NCI-H2081 (cell line): ENCODE data around the gene PRKCZ.
A peak's percentile ranks its signal among the peaks of the same experiment; 100 is the strongest.

Experiments
- DNase-seq, 2 experiments: peaks; one replicate each; lab custom pipeline; 2025; lab: John Stamatoyannopoulos, UW

The PRKCZ gene

DNA sequence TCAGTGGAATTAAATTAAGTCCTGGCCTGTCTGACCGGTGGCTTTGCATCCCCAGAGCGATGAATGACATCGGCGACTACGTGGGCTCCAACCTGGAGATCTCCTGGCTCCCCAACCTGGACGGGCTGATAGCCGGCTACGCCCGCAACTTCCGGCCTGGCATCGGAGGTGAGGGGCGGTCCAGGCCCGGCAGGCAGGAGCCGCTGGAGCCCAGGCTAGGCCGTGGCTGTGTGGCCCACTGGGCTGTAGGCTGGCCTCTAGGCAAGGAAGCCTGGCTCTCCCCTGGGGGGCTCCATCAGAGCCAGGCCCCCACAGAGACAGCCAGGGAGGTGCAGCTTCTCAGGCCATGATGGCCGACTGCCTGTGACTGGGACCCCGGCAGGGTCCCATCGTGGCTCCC lies 25.3 kb upstream of the PRKCZ start:
- DNase-seq, result no peak

- peak in 1 of 2 experiments; percentile 7 for DNase-seq
Measured at GRCh38 chr1:2025491-2025981, 24.7 kb upstream of the PRKCZ start.

GRCh38 chr1:2027961-2028583 lies 22.1 kb upstream of the PRKCZ start:
- DNase-seq, result no peak

DNA sequence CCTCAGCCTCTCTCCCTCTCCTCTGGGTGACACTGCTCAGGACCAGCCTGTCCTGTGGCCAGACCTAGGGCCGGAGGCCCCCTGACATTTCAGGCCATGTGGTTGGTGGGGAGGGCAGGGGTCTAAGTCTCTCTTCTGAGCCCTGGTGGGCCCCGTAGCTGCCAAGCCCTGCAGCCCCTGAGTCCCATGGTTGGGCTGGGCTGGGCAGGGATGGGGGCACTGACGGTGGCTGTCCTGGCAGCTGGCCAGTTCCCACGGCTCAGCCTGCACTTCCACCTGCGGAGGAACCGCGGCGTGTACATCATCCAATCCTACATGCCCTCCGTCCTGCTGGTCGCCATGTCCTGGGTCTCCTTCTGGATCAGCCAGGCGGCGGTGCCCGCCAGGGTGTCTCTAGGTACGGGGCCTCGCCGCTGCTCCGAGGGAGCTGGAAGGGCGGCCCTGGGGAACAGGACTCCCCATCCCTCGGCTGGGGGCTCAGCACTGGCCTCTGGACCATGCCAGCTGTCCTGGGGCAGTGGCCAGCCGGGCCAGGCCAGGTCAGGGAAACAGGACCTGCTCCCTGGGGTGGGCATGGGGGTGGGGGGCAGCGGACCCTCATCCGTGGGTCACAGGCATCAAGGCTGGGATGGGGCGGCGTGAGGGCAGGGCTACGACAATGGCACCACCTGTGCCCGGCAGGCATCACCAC lies 21.2 kb upstream of the PRKCZ start:
- DNase-seq, result no peak

- no peak for DNase-seq
Measured at GRCh38 chr1:2029561-2029960, 20.6 kb upstream of the PRKCZ start.

DNA sequence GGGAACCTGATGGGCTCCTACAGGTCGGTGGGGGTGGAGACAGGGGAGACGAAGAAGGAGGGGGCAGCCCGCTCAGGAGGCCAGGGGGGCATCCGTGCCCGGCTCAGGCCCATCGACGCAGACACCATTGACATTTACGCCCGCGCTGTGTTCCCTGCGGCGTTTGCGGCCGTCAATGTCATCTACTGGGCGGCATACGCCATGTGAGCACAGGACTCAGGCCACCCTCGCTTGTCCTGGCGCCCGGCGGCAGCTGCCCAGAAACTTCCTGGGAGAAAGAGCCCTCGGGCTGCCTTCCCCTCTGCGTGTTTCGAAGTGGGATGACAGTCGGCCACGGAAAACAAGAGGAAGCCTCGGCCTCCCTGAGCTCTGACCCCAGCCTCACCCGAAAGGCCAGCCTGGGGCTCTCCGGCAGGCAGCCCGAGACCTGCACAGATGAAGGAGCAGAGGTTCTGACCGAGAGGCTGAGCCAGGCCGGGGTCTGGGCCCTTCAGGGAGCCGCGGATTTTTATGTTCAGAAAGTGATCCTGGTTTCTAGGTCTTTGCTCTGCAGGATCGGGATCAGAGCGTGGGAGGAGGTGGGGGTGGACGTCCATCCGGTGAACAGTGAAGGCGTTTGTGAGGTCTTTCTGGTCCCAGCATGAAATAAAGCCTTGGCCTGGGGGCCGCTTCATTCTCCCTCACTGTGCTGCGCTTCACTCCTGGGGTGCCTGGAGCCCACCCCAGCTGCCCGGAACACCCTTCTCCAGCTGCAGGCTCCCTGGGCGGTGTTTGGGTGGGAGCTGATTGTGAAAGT lies 19.9 kb upstream of the PRKCZ start:
- DNase-seq, result no peak

DNA sequence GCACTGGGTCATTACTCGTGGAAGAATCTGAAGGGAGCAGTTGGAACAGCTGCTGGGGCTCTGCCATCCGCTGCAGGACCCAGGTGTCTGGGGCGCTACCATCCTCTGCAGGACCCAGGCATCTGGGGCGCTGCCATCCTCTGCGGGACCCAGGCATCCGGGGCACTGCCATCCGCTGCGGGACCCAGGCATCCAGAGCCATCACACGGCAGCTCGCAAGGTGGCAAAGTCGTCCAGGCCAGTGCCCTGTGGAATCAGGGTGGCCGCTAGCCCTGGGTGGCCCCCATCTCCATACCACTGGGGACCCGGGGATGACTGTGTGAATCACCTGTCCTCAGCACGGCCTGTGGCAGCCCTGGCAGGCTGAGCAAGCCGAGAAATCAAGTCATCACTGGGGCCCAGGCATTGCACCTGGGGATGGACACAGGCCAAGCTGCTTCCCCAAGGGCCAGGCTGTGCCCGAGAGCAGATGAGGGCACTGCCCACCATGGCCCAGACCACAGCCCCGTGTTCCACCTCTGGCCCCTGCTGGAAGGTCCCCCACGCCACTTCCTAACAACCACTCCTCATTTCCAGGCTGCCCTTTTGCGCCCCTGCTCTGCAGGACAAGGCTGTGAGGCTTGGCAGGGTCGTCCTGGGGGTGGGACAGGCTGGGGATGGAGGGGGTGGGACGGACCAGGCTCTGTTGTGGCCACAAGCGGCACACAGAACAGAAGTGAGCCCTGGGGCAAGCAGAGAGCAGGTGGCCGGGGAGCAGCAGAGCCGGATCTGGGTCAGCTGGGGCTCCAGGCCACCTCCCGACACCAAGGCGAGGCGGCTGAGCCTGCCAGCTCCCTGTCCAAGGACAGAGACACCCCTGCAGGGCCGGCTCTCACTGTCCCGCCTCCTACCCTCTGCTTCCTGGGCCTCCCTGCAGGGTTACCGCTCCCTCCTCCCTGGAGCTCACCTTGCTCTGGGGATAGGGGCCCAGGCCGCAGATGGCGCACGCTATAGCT lies 18.4 kb upstream of the PRKCZ start:
- no peak for DNase-seq

DNA sequence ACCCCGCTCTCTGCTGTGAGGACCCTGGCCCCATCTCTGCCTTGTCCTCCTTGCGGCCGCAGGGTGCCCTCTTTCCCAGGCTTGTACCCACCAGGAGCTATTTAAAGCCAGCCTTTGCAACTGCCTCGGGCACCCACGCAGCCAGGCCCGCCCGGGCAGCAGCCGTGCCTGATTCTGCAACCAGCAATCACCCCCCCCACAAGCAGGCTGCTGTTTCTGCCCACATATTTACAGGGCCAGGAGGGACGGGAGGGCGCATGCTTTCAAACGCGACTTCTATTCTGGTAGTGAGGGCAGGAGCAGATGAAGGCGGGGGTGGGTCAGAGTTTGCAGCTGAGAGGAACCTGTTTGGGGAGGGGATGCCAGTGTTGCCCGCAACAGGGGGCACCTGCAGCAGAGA lies 17.5 kb upstream of the PRKCZ start:
- no peak for DNase-seq

DNA sequence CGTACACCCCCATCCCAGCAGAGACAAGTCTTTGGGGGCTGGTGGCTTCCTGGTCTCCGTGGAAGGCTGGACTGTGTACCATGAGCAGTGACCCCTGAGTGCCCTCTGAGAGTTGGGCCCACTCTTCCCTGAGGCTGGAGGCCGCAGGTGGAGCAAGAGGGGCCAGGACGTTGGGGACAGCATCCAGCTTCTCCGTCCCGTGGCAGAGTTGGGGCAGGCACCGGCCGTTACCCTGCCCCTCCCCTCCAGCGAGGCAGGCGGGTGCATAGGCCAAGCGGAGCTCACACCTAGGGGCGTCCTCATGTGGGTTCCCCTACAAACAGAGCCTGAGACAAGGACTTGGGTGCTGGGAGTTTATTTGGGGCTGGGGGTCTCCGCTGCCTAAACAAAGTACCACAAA lies 17.0 kb upstream of the PRKCZ start:
- no peak for DNase-seq

DNA sequence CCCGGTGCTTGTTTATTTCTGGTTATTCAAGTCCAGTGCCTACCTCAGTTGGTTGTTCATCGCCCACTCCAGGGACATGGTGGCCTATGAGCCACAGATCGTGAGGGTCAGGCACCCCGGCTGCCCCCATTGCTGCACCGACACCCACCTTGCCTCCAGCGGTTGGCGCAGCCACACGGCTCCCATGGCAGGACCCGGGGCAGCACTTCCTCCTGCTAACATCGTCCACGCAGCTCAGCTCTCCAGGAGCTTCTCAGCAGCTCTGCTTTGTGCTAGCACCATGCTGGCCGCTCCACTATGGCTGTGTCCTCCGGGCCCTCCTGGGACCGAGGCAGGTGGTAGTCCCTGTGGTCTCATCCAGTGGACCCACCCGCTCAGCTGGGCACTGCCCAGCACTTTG lies 13.9 kb upstream of the PRKCZ start:
- DNase-seq, result no peak

DNA sequence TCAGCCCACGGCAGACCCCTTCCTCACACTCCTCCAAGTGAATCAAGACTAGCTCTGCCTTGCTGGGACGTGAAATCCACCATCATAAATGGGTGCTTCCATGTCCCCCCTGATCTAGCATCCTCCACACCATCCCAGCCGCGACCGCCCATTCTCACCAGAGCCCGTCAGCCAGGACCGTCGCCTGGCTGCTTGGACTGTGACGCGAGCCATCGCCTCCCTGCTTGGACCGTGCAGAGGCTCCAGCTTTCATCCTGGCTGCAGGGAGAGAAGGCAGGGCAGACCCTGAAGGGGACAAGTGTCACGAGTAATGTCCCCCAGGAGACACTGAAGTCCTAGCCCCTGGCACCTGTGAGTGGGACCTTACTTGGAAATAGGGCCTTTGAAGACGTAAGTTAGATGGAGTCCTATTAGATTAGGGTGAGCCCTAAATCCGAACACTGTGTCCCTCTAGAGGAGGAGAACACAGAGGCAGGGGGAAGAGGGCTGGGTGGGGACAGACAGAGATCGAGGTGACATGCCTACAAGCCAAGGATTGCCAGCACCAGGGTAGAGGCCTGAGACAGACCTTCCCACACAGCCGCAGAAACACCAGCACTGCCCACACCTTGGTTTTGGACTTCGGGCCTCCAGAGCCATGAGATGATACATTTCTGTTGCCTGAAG lies 12.8 kb upstream of the PRKCZ start:
- DNase-seq, result no peak

GRCh38 chr1:2038229-2038628 lies 12.0 kb upstream of the PRKCZ start:
- no peak for DNase-seq

DNA sequence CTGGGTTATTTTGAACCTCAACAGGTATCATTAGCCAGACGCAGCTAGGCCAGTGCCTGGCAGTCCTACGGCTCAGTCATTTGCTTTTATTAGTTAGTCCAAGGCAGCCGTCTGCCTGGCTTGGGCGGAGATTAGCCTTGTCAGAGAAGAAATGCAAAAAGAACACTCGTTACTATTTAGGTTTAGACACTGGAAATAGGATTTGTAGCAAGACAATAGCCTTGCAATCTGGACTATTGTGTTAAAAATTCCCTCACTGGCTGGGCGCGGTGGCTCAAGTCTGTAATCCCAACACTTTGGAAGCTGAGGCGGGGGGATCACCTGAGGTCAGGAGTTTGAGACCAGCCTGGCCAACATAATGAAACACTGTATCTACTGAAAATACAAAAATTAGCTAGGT lies 11.0 kb upstream of the PRKCZ start:
- DNase-seq, result no peak

GRCh38 chr1:2041305-2041704 lies 8.9 kb upstream of the PRKCZ start:
- DNase-seq, result no peak

DNA sequence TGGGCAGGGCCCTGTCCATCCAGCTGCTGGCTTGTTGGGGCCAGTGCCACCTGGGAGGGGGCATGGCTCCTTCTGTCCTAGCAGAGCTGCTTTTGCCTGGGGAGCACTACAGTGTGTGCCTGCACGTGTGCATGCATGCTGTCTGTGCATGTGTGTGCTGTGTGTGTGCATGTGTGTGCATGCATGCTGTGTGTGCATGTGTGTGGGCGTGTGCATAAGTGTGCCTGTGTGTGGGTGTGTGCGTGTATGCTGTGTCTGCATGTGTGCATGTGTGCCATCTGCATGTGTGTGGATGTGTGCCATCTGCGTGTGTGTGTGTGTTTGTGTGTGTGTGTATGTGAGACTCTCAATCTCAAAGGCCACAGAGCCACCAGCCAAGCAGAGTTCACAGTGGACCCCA lies 8.3 kb upstream of the PRKCZ start:
- DNase-seq, result no peak

- DNase-seq, result no peak
Measured at GRCh38 chr1:2042830-2043773, 7.1 kb upstream of the PRKCZ start.

DNA sequence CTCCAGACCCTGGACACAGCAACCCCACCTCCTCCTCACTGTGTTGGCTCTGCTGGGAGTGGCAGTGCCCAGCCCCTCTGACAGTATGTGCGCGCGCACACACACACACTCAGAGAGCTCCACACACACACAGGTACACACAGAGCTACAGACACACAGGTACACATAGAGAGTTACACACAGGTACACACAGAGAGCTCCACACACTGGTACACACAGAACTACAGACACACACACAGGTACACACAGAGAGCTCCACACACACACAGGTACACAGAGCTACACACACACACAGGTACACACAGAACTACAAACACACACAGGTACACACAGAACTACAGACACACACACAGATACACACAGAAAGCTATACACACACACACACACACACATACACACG lies 6.3 kb upstream of the PRKCZ start:
- DNase-seq, result no peak

- DNase-seq, result peak; percentile 32 to 50
Measured at GRCh38 chr1:2044510-2045319, 5.5 kb upstream of the PRKCZ start.

DNA sequence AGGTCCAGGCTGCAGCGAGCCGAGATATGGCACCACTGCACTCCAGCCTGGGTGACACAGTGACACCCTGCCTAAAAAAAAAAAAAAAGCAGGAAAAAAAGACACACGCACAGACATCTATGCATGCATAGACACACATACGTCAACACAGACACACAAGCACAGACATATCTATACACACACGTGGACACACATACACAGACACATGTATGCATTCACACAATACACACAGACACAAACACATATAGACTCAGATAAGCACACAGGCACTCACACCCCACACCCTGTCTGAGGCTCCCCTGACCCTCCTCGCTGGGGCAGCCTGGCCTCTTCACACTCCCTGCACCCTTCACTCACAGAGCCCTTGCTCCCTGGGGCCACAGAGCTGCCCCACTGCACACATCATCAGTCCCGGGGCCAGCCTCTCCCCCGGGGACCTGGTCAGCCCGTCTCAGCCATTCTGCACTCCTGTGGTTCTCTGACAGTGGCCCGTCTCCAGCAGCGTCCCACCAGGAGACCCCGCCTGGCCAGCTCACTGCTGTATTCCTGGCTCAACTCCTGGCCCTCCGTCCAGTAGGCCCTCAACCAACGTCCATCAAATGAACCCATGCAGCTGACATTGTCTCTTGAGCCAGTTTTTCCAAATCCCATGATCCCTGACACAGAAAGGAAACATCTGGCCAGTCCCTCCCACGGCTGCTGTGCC lies 4.6 kb upstream of the PRKCZ start:
- no peak for DNase-seq
